ENCODE results near the gene ZNF862.

The ZNF862 gene

GRCh38 chr7:149837564-149838223 is 481 bp upstream of the ZNF862 start:
- ChIA-PET CTCF (interaction anchor here (0.9 to 3.2 kb wide), 4 partner anchors 9 to 31 kb away, joined by 3 to 18 read pairs (median 4); no protein-coding TSS in a partner anchor), POLR2A (interaction anchor here (1.4 kb wide), 1 partner anchor 32 kb away, joined by 3 read pairs; no protein-coding TSS in a partner anchor)
- no peaks in the 10 kb centered on the region for H3K9me3 ChIP-seq (ENCODE audit: control extremely low read depth in 1 of 5, control insufficient read depth in 4 of 5, insufficient read depth in 2 of 5, low read depth in 1 of 5, low read length in 4 of 5)
- no peak overlapping the region for H3K27ac ChIP-seq (ENCODE audit: insufficient read depth in 1 of 2, low read depth in 1 of 2, low read length in 2 of 2, poor library complexity in 1 of 2, severe bottlenecking in 2 of 2)
- no peaks in the 10 kb centered on the region for H3K36me3 ChIP-seq (ENCODE audit: control insufficient read depth in 4 of 4, insufficient read depth in 4 of 4, low read length in 3 of 4)
- 28% methylated on average over 13 of the region's 17 CpGs for WGBS (ENCODE audit: insufficient coverage)
- DNase-seq: no peak
- H3K4me1 ChIP-seq (ENCODE audit: control extremely low read depth in 1 of 4, control insufficient read depth in 4 of 4, insufficient read depth in 4 of 4, low read length in 3 of 4): peaks cover 2 to 12% (median 8%) of the 10 kb centered on the region in 4 experiments
- no peaks in the 10 kb centered on the region for H3K27me3 ChIP-seq (replicated peaks in 2 of 5; ENCODE audit: control insufficient read depth in 4 of 5, insufficient read depth in 5 of 5, low read length in 4 of 5)
- H3K4me3 ChIP-seq (ENCODE audit: control insufficient read depth in 1 of 7, extremely low read depth in 1 of 7, insufficient read depth in 4 of 7, low read depth in 2 of 7, low read length in 6 of 7): peak overlapping the region in 2 of 7 experiments; percentile 19 to 88

- ChIA-PET CTCF (interaction anchor here (1.4 to 3.2 kb wide), 7 partner anchors 8 to 46 kb away, joined by 4 to 18 read pairs (median 5); no protein-coding TSS in a partner anchor), POLR2A (interaction anchor here (0.9 to 1.4 kb wide), 2 partner anchors 28 to 31 kb away, joined by 3 read pairs; no protein-coding TSS in a partner anchor)
- H3K36me3 ChIP-seq (ENCODE audit: control insufficient read depth in 4 of 4, insufficient read depth in 4 of 4, low read length in 3 of 4): no peaks in the 10 kb centered on the region
- no peak for DNase-seq
- no peaks in the 10 kb centered on the region for H3K9me3 ChIP-seq (ENCODE audit: control extremely low read depth in 1 of 5, control insufficient read depth in 4 of 5, insufficient read depth in 2 of 5, low read depth in 1 of 5, low read length in 4 of 5)
- 43% methylated on average over 5 of the region's 6 CpGs for WGBS (ENCODE audit: insufficient coverage)
- peak overlapping the region; percentile 81 to 93 (median 88) for H3K4me3 ChIP-seq (ENCODE audit: control insufficient read depth in 1 of 7, extremely low read depth in 1 of 7, insufficient read depth in 4 of 7, low read depth in 2 of 7, low read length in 6 of 7)
- H3K4me1 ChIP-seq (ENCODE audit: control extremely low read depth in 1 of 4, control insufficient read depth in 4 of 4, insufficient read depth in 4 of 4, low read length in 3 of 4): peaks cover 2 to 12% (median 8%) of the 10 kb centered on the region in 4 experiments
- no peaks in the 10 kb centered on the region for H3K27me3 ChIP-seq (replicated peaks in 2 of 5; ENCODE audit: control insufficient read depth in 4 of 5, insufficient read depth in 5 of 5, low read length in 4 of 5)
- H3K27ac ChIP-seq (ENCODE audit: insufficient read depth in 1 of 2, low read depth in 1 of 2, low read length in 2 of 2, poor library complexity in 1 of 2, severe bottlenecking in 2 of 2): peak overlapping the region in 1 of 2 experiments; percentile 69
Measured at GRCh38 chr7:149838992-149839408, 825 bp downstream of the ZNF862 start.

GRCh38 chr7:149839933-149840332 is 1.8 kb downstream of the ZNF862 start:
- Histone ChIP-seq H3K27ac (ENCODE audit: insufficient read depth in 1 of 2, low read depth in 1 of 2, low read length in 2 of 2, poor library complexity in 1 of 2, severe bottlenecking in 2 of 2) (no peak overlapping the region), H3K27me3 (replicated peaks in 2 of 5; ENCODE audit: control insufficient read depth in 4 of 5, insufficient read depth in 5 of 5, low read length in 4 of 5) (no peaks in the 10 kb centered on the region), H3K4me1 (ENCODE audit: control extremely low read depth in 1 of 4, control insufficient read depth in 4 of 4, insufficient read depth in 4 of 4, low read length in 3 of 4) (peaks cover 2 to 12% (median 8%) of the 10 kb centered on the region in 4 experiments), H3K36me3 (ENCODE audit: control insufficient read depth in 4 of 4, insufficient read depth in 4 of 4, low read length in 3 of 4) (peaks cover 0 to 3% (median 0%) of the 10 kb centered on the region in 4 experiments), H3K9me3 (ENCODE audit: control extremely low read depth in 1 of 5, control insufficient read depth in 4 of 5, insufficient read depth in 2 of 5, low read depth in 1 of 5, low read length in 4 of 5) (no peaks in the 10 kb centered on the region), H3K4me3 (ENCODE audit: control insufficient read depth in 1 of 7, extremely low read depth in 1 of 7, insufficient read depth in 4 of 7, low read depth in 2 of 7, low read length in 6 of 7) (no peak overlapping the region)
- POLR2A ChIA-PET: interaction anchor here (0.6 kb wide), 1 partner anchor 1092 kb away, joined by 4 read pairs; no protein-coding TSS in a partner anchor
- 90% methylated on average over 4 of the region's 5 CpGs for WGBS (ENCODE audit: insufficient coverage)
- CTCF ChIA-PET: interaction anchor here (0.6 to 3.2 kb wide), 6 partner anchors 10 to 151 kb away, joined by 3 to 18 read pairs (median 6); no protein-coding TSS in a partner anchor
- no peak for DNase-seq

- no peak overlapping the region for H3K27ac ChIP-seq (ENCODE audit: insufficient read depth in 1 of 2, low read depth in 1 of 2, low read length in 2 of 2, poor library complexity in 1 of 2, severe bottlenecking in 2 of 2)
- 98% methylated on average over 8 of the region's 9 CpGs for WGBS (ENCODE audit: insufficient coverage)
Measured at GRCh38 chr7:149843566-149843965, 5.4 kb downstream of the ZNF862 start.

GRCh38 chr7:149844445-149844844 is 6.3 kb downstream of the ZNF862 start:
- Histone ChIP-seq H3K27ac (ENCODE audit: insufficient read depth in 1 of 2, low read depth in 1 of 2, low read length in 2 of 2, poor library complexity in 1 of 2, severe bottlenecking in 2 of 2) (no peak overlapping the region), H3K36me3 (ENCODE audit: control insufficient read depth in 4 of 4, insufficient read depth in 4 of 4, low read length in 3 of 4) (peaks cover 0 to 18% (median 12%) of the 10 kb centered on the region in 4 experiments), H3K4me1 (ENCODE audit: control extremely low read depth in 1 of 4, control insufficient read depth in 4 of 4, insufficient read depth in 4 of 4, low read length in 3 of 4) (peaks cover 0 to 4% (median under 1%) of the 10 kb centered on the region in 4 experiments), H3K9me3 (ENCODE audit: control extremely low read depth in 1 of 5, control insufficient read depth in 4 of 5, insufficient read depth in 2 of 5, low read depth in 1 of 5, low read length in 4 of 5) (no peaks in the 10 kb centered on the region), H3K4me3 (ENCODE audit: control insufficient read depth in 1 of 7, extremely low read depth in 1 of 7, insufficient read depth in 4 of 7, low read depth in 2 of 7, low read length in 6 of 7) (no peak overlapping the region), H3K27me3 (replicated peaks in 2 of 5; ENCODE audit: control insufficient read depth in 4 of 5, insufficient read depth in 5 of 5, low read length in 4 of 5) (no peaks in the 10 kb centered on the region)
- no peak for DNase-seq
- WGBS (ENCODE audit: insufficient coverage): 94% methylated on average over 6 of the region's 6 CpGs
- ChIA-PET CTCF (no interaction called here), POLR2A (no interaction called here)

More at GRCh38 chr7:149843566-149843965, 5.4 kb downstream of the ZNF862 start:
- CTCF ChIA-PET: no interaction called here
- Histone ChIP-seq H3K27me3 (replicated peaks in 2 of 5; ENCODE audit: control insufficient read depth in 4 of 5, insufficient read depth in 5 of 5, low read length in 4 of 5) (no peaks in the 10 kb centered on the region), H3K9me3 (ENCODE audit: control extremely low read depth in 1 of 5, control insufficient read depth in 4 of 5, insufficient read depth in 2 of 5, low read depth in 1 of 5, low read length in 4 of 5) (no peaks in the 10 kb centered on the region), H3K4me1 (ENCODE audit: control extremely low read depth in 1 of 4, control insufficient read depth in 4 of 4, insufficient read depth in 4 of 4, low read length in 3 of 4) (peaks cover 2 to 9% (median 6%) of the 10 kb centered on the region in 4 experiments), H3K4me3 (ENCODE audit: control insufficient read depth in 1 of 7, extremely low read depth in 1 of 7, insufficient read depth in 4 of 7, low read depth in 2 of 7, low read length in 6 of 7) (no peak overlapping the region), H3K36me3 (ENCODE audit: control insufficient read depth in 4 of 4, insufficient read depth in 4 of 4, low read length in 3 of 4) (peaks cover 0 to 16% (median 11%) of the 10 kb centered on the region in 4 experiments)
- POLR2A ChIA-PET: no interaction called here
- no peak for DNase-seq

GRCh38 chr7:149845257-149845980 is 7.2 kb downstream of the ZNF862 start:
- POLR2A ChIA-PET: no interaction called here
- Histone ChIP-seq H3K4me1 (ENCODE audit: control extremely low read depth in 1 of 4, control insufficient read depth in 4 of 4, insufficient read depth in 4 of 4, low read length in 3 of 4) (no peaks in the 10 kb centered on the region), H3K36me3 (ENCODE audit: control insufficient read depth in 4 of 4, insufficient read depth in 4 of 4, low read length in 3 of 4) (peaks cover 0 to 23% (median 13%) of the 10 kb centered on the region in 4 experiments), H3K4me3 (ENCODE audit: control insufficient read depth in 1 of 7, extremely low read depth in 1 of 7, insufficient read depth in 4 of 7, low read depth in 2 of 7, low read length in 6 of 7) (no peak overlapping the region), H3K27ac (ENCODE audit: insufficient read depth in 1 of 2, low read depth in 1 of 2, low read length in 2 of 2, poor library complexity in 1 of 2, severe bottlenecking in 2 of 2) (no peak overlapping the region), H3K27me3 (replicated peaks in 2 of 5; ENCODE audit: control insufficient read depth in 4 of 5, insufficient read depth in 5 of 5, low read length in 4 of 5) (no peaks in the 10 kb centered on the region), H3K9me3 (ENCODE audit: control extremely low read depth in 1 of 5, control insufficient read depth in 4 of 5, insufficient read depth in 2 of 5, low read depth in 1 of 5, low read length in 4 of 5) (no peaks in the 10 kb centered on the region)
- WGBS (ENCODE audit: insufficient coverage): 83% methylated on average over 3 of the region's 5 CpGs
- CTCF ChIA-PET: no interaction called here
- DNase-seq: no peak
